ENCODE data around the gene ZBTB4.

DNA sequence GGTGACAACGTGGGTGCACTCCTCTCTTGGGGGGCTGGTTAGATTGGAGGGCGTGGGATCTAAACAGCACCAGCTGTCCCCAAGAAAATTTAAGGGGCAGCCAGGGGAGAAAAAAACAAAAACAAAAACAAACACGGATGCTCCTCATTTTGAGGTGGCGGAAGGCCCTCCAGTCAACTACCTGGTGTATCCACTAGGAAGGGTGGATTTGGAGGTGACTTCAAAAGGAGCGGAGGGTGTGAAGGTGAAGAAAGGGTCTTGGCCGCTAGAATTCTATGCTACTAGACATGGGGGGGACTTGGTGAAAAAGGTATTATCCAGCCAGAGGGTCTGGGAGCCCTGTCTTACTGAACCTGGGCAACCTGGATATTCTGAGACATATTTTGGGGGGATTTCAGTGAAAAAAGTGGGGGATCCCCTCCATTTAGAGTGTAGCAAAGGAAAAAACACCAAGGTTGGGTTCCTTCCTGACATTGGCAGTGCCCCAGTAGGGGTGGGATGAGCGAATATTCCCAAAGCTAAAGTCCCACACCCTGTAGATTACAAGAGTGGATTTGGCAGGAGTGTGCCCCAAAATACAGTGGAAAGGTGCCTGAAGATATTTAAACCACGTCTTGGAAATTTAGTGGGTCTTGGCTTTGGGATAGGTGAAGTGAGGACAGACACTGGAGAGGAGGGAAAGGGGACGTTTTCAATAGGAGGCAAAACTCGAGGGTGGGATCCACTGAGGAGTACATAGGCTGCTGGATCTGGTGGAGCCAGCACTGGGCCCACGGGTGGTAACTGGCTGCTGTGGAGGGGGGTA lies 40.6 kb downstream of the ZBTB4 start:
- TF ChIP-seq, protein P1, sequence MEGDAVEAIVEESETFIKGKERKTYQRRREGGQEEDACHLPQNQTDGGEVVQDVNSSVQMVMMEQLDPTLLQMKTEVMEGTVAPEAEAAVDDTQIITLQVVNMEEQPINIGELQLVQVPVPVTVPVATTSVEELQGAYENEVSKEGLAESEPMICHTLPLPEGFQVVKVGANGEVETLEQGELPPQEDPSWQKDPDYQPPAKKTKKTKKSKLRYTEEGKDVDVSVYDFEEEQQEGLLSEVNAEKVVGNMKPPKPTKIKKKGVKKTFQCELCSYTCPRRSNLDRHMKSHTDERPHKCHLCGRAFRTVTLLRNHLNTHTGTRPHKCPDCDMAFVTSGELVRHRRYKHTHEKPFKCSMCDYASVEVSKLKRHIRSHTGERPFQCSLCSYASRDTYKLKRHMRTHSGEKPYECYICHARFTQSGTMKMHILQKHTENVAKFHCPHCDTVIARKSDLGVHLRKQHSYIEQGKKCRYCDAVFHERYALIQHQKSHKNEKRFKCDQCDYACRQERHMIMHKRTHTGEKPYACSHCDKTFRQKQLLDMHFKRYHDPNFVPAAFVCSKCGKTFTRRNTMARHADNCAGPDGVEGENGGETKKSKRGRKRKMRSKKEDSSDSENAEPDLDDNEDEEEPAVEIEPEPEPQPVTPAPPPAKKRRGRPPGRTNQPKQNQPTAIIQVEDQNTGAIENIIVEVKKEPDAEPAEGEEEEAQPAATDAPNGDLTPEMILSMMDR (IDR thresholded peaks at IDR 0.05; ENCODE audit: insufficient read depth, low read length, poor library complexity, severe bottlenecking) = no peak
- no peak for TF ChIP-seq EZH2phosphoT487 (conservative IDR thresholded peaks at IDR 0.05; ENCODE audit: low read length)

Data from SU-DHL-6 (cell line).